HCT116 (cell line): ENCODE measurements around the gene NDUFS8. TPM values are rescaled to one million over a fixed set of nuclear protein-coding genes. Genes with fewer than 3 reads are reported as not detected.

Experiments used
- ATAC-seq: fragments of 200-7000 bp; cut with Tn5 transposase; 2 replicates; pipeline ENCODE4 v1.9.1; 2020; ENCODE audit warnings: mild to moderate bottlenecking, moderate library complexity
- Bru-seq: library from RNA; stranded (reverse); fragments of 400-500 nt; gene quantifications from one replicate; lab custom pipeline; 2021; lab: Mats Ljungman, UMichigan
- BruChase-seq, 2 experiments: library from RNA; stranded (reverse); fragments of 400-500 nt; gene quantifications; one replicate each; lab custom pipeline; 2021; lab: Mats Ljungman, UMichigan
- BruUV-seq: library from RNA; stranded (reverse); fragments of 400-500 nt; replicated peaks from 2 replicates; lab custom pipeline; 2021; lab: Mats Ljungman, UMichigan
- CTCF ChIA-PET: fragments of 300-600 bp; sonication (Branson Sonifier 250); formaldehyde crosslinking; loops from one replicate; lab custom pipeline; 2021; ENCODE audit warnings: antibody characterized with exemption; lab: Charles Lee
- POLR2A ChIA-PET: fragments of 300-600, 350-600 bp; sonication (Branson Sonifier 250); formaldehyde crosslinking; loops from one replicate; lab custom pipeline; 2021; ENCODE audit warnings: antibody characterized with exemption; lab: Charles Lee
- RAD21 ChIA-PET, 2 experiments: fragments of 300-600 bp; sonication (Branson Sonifier 250); formaldehyde crosslinking; loops; one replicate each; lab custom pipeline; 2023; ENCODE audit warnings: low total read pairs in 2 of 2; ENCODE audit not compliant: uncharacterized antibody in 2 of 2, unreplicated experiment in 2 of 2, low non-redundant PET in 1 of 2; lab: Charles Lee
- DNase-seq: peaks from one replicate; pipeline ENCODE4 v3.0.0-alpha.2; 2010; ENCODE audit warnings: low read depth, low spot score
- H2AFZ ChIP-seq: fragments of 200-600 bp; shearing (Covaris generic), sonication (generic); 2 replicates; pipeline ENCODE4 v1.6.1; 2017; ENCODE audit warnings: low read depth, mixed run types, mixed read lengths, antibody characterized with exemption, low read length; ENCODE audit not compliant: poor library complexity, severe bottlenecking
- H3K27ac ChIP-seq: 2 replicates; pipeline ENCODE4 v1.5.1; 2012; ENCODE audit warnings: low read depth, low read length
- H3K27me3 ChIP-seq: fragments of 200-600 bp; sonication (generic); 2 replicates; pipeline ENCODE4 v1.6.1; 2016; ENCODE audit warnings: mixed run types, low read length, mixed read lengths; ENCODE audit not compliant: insufficient read depth
- H3K36me3 ChIP-seq, 2 experiments: fragments of 200-500 bp in 1 of 2; fragments of 200-600 bp in 1 of 2; sonication (Bioruptor generic) in 1 of 2; sonication (generic) in 1 of 2; 2 replicates each; pipeline versions ENCODE4 v1.5.1 to v1.6.1; 2014 to 2016; ENCODE audit warnings: low read length in 2 of 2, inconsistent platforms in 1 of 2, mixed read lengths in 1 of 2, mixed run types in 1 of 2; ENCODE audit not compliant: insufficient read depth in 2 of 2, control insufficient read depth in 1 of 2
- H3K4me1 ChIP-seq, 2 experiments: fragments of 200-600 bp in 1 of 2; sonication (generic) in 1 of 2; 2 replicates each; pipeline versions ENCODE4 v1.5.1 to v1.6.1; 2012 to 2017; ENCODE audit warnings: low read length in 2 of 2, inconsistent platforms in 1 of 2, mild to moderate bottlenecking in 1 of 2, mixed read lengths in 1 of 2, mixed run types in 1 of 2, moderate library complexity in 1 of 2; ENCODE audit not compliant: insufficient read depth in 2 of 2, control insufficient read depth in 1 of 2
- H3K4me2 ChIP-seq: fragments of 200-600 bp; sonication (generic); 2 replicates; pipeline ENCODE4 v1.6.1; 2017; ENCODE audit warnings: mixed run types, low read length, mixed read lengths
- H3K4me3 ChIP-seq, 2 experiments: fragments of 200-600 bp in 1 of 2; sonication (generic) in 1 of 2; replicated peaks in 1 of 2; 2 replicates each; pipeline ENCODE4 v1.5.1; 2011 to 2016; ENCODE audit warnings: low read length in 2 of 2, control low read depth in 1 of 2, low read depth in 1 of 2, mild to moderate bottlenecking in 1 of 2, mixed read lengths in 1 of 2, mixed run types in 1 of 2
- H3K79me2 ChIP-seq: fragments of 200-600 bp; sonication (generic); 2 replicates; pipeline ENCODE4 v1.6.1; 2017; ENCODE audit warnings: mild to moderate bottlenecking, mixed run types, low read length, moderate library complexity, mixed read lengths; ENCODE audit not compliant: insufficient read depth
- H3K9ac ChIP-seq: fragments of 200-600 bp; sonication (generic); 2 replicates; pipeline ENCODE4 v1.6.1; 2016; ENCODE audit warnings: low read length, mixed read lengths
- H3K9me2 ChIP-seq: fragments of 200-600 bp; sonication (generic), shearing (Covaris generic); 2 replicates; pipeline ENCODE4 v1.6.1; 2017; ENCODE audit warnings: mixed run types, mild to moderate bottlenecking, moderate library complexity; ENCODE audit not compliant: insufficient read depth
- H3K9me3 ChIP-seq, 2 experiments: fragments of 200-500 bp in 1 of 2; fragments of 200-600 bp in 1 of 2; sonication (Bioruptor generic) in 1 of 2; sonication (generic) in 1 of 2; 2 replicates each; pipeline ENCODE4 v1.6.1; 2014 to 2017; ENCODE audit warnings: low read length in 2 of 2, mixed read lengths in 2 of 2, inconsistent platforms in 1 of 2, low read depth in 1 of 2, mild to moderate bottlenecking in 1 of 2, mixed run types in 1 of 2, moderate library complexity in 1 of 2; ENCODE audit not compliant: control insufficient read depth in 1 of 2, insufficient read depth in 1 of 2
- H4K20me1 ChIP-seq: fragments of 200-600 bp; sonication (generic), shearing (Covaris generic); 2 replicates; pipeline ENCODE4 v1.6.1; 2017; ENCODE audit warnings: mixed run types, mild to moderate bottlenecking, moderate library complexity; ENCODE audit not compliant: insufficient read depth
- CBX3 ChIP-seq: IDR thresholded peaks from 2 replicates; pipeline ENCODE4 v1.6.1; 2012; ENCODE audit warnings: low read depth
- CEBPB ChIP-seq: IDR thresholded peaks from 2 replicates; pipeline ENCODE4 v1.6.1; 2012; ENCODE audit warnings: low read depth
- EGR1 ChIP-seq: IDR thresholded peaks from 2 replicates; pipeline ENCODE4 v1.6.1; 2012; ENCODE audit warnings: low read depth
- ELF1 ChIP-seq: IDR thresholded peaks from 2 replicates; pipeline ENCODE4 v1.6.1; 2012; ENCODE audit warnings: low read depth, borderline replicate concordance
- EZH2 ChIP-seq: fragments of 200-600 bp; sonication (generic); IDR thresholded peaks from 2 replicates; pipeline ENCODE4 v1.6.1; 2017; ENCODE audit warnings: antibody characterized with exemption, mixed run types
- JUND ChIP-seq: IDR thresholded peaks from 2 replicates; pipeline ENCODE4 v1.6.1; 2012
- POLR2A ChIP-seq: IDR thresholded peaks from 2 replicates; pipeline ENCODE4 v1.7.0; 2011; ENCODE audit warnings: borderline replicate concordance; ENCODE audit not compliant: insufficient read depth, insufficient read length; ENCODE audit errors: extremely low read depth
- POLR2AphosphoS5 ChIP-seq: IDR thresholded peaks from 2 replicates; pipeline ENCODE4 v1.6.1; 2011; ENCODE audit warnings: mild to moderate bottlenecking, low read depth, low read length, moderate library complexity
- SIN3A ChIP-seq: IDR thresholded peaks from 2 replicates; pipeline ENCODE4 v1.6.1; 2012; ENCODE audit warnings: low read depth
- SP1 ChIP-seq: IDR thresholded peaks from 2 replicates; pipeline ENCODE4 v1.6.1; 2012; ENCODE audit warnings: low read depth
- TCF7L2 ChIP-seq: IDR thresholded peaks from 2 replicates; pipeline ENCODE4 v1.7.0; 2011; ENCODE audit warnings: borderline replicate concordance, inconsistent platforms; ENCODE audit not compliant: insufficient read depth, insufficient read length; ENCODE audit errors: extremely low read depth
- YY1 ChIP-seq: IDR thresholded peaks from 2 replicates; pipeline ENCODE4 v1.6.1; 2011; ENCODE audit warnings: low read length, low read depth, moderate library complexity, mild to moderate bottlenecking; ENCODE audit not compliant: insufficient replicate concordance; ENCODE audit errors: extremely low read depth
- ZNF274 ChIP-seq: fragments of 200-500 bp; sonication (Bioruptor generic); IDR thresholded peaks from 2 replicates; pipeline ENCODE4 v1.6.1; 2014; ENCODE audit warnings: mild to moderate bottlenecking, low read depth, low read length, inconsistent platforms
- intact Hi-C: fragments of 100-400 bp; cut with micrococcal nuclease; formaldehyde crosslinking; loops from 2 replicates; pipeline ENCODE4 v1.10.0; 2022
- long read RNA-seq: library from polyadenylated mRNA; unstranded; transcript quantifications from one replicate; pipeline ENCODE4 v2.0.0, GENCODE V29; 2021; ENCODE audit not compliant: unreplicated experiment
- polyA plus RNA-seq: library from polyadenylated mRNA; unstranded; fragments of >200 nt; gene quantifications from 2 replicates; pipeline ENCODE4 v1.2.1, GENCODE V29; 2012; ENCODE audit warnings: missing spikeins
- total RNA-seq: library from RNA; stranded (reverse); gene quantifications from one replicate; pipeline ENCODE4 v1.2.1, GENCODE V29; 2021; ENCODE audit not compliant: unreplicated experiment
- TF ChIP-seq, protein P1 (sequence below): IDR thresholded peaks from 2 replicates; pipeline ENCODE4 v1.6.1; 2012; ENCODE audit warnings: low read depth
- TF ChIP-seq, protein P2 (sequence below): IDR thresholded peaks from 2 replicates; pipeline ENCODE4 v1.6.1; 2011; ENCODE audit warnings: mild to moderate bottlenecking, low read length, moderate library complexity; ENCODE audit not compliant: insufficient replicate concordance; ENCODE audit errors: extremely low read depth
- TF ChIP-seq, protein P3 (sequence below), 3 experiments: fragments of 200-600 bp in 1 of 3; sonication (generic) in 1 of 3; IDR thresholded peaks in 2 of 3; conservative IDR thresholded peaks in 1 of 3; 2 replicates each; pipeline ENCODE4 v1.5.1; 2012 to 2017; ENCODE audit warnings: low read depth in 2 of 3, low read length in 2 of 3, antibody characterized with exemption in 1 of 3, borderline replicate concordance in 1 of 3, control low read depth in 1 of 3, mild to moderate bottlenecking in 1 of 3, mixed read lengths in 1 of 3, mixed run types in 1 of 3, moderate library complexity in 1 of 3; ENCODE audit not compliant: insufficient read depth in 1 of 3

NDUFS8 gene
- total RNA-seq (189 TPM), Bru-seq, nascent RNA (percentile 75 among the genes with signal in this experiment), BruChase-seq, experiment 1, labeled RNA remaining after a 6-hour chase (percentile 75 among the genes with signal in this experiment), BruChase-seq, experiment 2, labeled RNA remaining after a 2-hour chase (percentile 73 among the genes with signal in this experiment)
- polyA plus RNA-seq = 245 and 268 TPM in 2 replicates
- long read RNA-seq, transcript NDUFS8-201 (7 exons, 791 nt) = major isoform, 96 of 171 reads
- long read RNA-seq, transcript NDUFS8-207 (7 exons, 689 nt) = minor isoform, 5 of 171 reads
- long read RNA-seq, partial matches to known transcripts = 52 of 171 reads
- long read RNA-seq, other reads (novel, unspliced or antisense) = 14 of 171 reads

DNA sequence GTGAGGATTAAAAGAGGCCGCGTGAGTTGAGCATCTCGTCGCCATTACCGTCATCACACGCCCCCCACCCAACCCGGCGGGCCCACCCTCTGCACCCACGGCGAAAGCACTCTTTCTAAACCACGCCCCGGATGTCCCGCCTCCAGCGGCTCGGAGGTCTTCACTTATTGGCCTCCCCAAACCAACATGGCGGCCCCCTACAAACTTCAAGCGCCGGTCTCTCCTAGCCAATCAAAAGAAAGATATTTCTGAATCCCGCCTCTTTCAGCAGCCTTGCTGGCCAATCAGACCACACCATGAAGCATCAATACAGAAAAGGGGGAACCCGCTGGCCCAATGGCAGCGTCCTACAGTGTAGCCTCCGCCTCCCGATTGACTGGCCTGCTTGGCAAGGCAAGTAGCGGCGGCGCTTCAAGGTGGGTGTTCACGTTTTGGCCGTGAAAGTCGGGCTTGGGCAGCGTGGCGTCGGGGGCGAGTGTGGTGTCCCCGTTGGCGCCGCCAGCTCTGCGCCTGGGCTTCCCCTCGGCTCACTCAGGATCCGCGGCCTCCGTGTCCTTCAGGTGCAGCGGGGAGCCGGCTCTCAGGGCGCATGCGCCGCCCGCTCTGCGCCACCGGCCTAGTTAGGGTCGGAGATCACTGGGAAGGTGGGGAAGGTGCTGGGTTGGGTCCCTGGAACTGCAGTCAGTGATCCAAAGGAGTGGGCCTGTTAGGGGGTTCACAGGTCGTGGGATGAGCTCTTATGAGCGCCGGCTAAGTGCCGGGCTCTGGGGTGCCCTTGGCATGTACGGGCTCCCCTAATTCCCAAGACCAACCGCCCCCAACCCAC, at the start of gene NDUFS8:
NDUFS8 (plus strand) TSS at position 364 of the 826 bp plus-strand sequence. CDS start 1,471 bp downstream, outside the sequence.
- Histone ChIP-seq H3K36me3 (peaks cover 4 to 20% of the 10 kb centered on the region in 2 experiments; a peak in 2 of 4 replicates), H3K4me2 (peak within 1 kb of the TSS; percentile 84), H3K9ac (peak within 1 kb of the TSS; percentile 94), H3K79me2 (peaks cover 33% of the 10 kb centered on the region), H3K9me3 (peaks cover 0 to 5% of the 10 kb centered on the region in 2 experiments; a peak in 1 of 4 replicates), H3K4me3 (peak within 1 kb of the TSS; percentile 86 to 97), H2AFZ (no peak within 1 kb of the TSS), H4K20me1 (no peaks in the 10 kb centered on the region), H3K9me2 (no peaks in the 10 kb centered on the region), H3K4me1 (peaks cover 37 to 59% of the 10 kb centered on the region in 2 experiments), H3K27ac (peak within 1 kb of the TSS; percentile 81), H3K27me3 (no peaks in the 10 kb centered on the region)
- CTCF ChIA-PET = no interaction called here
- DNase-seq (peak; percentile 99), ATAC-seq (peak; percentile 89)
- POLR2A ChIA-PET = interaction anchor here (0.7 to 1.4 kb wide), 3 partner anchors 12 to 1919 kb away, joined by 3 to 5 read pairs (median 3); no protein-coding TSS in a partner anchor
- intact Hi-C loops = loop anchor here (10.0 kb wide), 1 partner anchor 94 kb away; the partner anchor contains the start of gene CHKA
- RAD21 ChIA-PET = no interaction called here
- BruUV-seq = no TSS peak
- no peak for TF ChIP-seq SP1
- TF ChIP-seq ZNF274 = no peak
- no peak for TF ChIP-seq EGR1
- no peak for TF ChIP-seq ELF1
- TF ChIP-seq POLR2AphosphoS5 = peak; percentile 63
- TF ChIP-seq, protein P1, sequence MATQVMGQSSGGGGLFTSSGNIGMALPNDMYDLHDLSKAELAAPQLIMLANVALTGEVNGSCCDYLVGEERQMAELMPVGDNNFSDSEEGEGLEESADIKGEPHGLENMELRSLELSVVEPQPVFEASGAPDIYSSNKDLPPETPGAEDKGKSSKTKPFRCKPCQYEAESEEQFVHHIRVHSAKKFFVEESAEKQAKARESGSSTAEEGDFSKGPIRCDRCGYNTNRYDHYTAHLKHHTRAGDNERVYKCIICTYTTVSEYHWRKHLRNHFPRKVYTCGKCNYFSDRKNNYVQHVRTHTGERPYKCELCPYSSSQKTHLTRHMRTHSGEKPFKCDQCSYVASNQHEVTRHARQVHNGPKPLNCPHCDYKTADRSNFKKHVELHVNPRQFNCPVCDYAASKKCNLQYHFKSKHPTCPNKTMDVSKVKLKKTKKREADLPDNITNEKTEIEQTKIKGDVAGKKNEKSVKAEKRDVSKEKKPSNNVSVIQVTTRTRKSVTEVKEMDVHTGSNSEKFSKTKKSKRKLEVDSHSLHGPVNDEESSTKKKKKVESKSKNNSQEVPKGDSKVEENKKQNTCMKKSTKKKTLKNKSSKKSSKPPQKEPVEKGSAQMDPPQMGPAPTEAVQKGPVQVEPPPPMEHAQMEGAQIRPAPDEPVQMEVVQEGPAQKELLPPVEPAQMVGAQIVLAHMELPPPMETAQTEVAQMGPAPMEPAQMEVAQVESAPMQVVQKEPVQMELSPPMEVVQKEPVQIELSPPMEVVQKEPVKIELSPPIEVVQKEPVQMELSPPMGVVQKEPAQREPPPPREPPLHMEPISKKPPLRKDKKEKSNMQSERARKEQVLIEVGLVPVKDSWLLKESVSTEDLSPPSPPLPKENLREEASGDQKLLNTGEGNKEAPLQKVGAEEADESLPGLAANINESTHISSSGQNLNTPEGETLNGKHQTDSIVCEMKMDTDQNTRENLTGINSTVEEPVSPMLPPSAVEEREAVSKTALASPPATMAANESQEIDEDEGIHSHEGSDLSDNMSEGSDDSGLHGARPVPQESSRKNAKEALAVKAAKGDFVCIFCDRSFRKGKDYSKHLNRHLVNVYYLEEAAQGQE = no peak
- TF ChIP-seq CBX3 = no peak
- no peak for TF ChIP-seq CEBPB
- TF ChIP-seq, protein P2, sequence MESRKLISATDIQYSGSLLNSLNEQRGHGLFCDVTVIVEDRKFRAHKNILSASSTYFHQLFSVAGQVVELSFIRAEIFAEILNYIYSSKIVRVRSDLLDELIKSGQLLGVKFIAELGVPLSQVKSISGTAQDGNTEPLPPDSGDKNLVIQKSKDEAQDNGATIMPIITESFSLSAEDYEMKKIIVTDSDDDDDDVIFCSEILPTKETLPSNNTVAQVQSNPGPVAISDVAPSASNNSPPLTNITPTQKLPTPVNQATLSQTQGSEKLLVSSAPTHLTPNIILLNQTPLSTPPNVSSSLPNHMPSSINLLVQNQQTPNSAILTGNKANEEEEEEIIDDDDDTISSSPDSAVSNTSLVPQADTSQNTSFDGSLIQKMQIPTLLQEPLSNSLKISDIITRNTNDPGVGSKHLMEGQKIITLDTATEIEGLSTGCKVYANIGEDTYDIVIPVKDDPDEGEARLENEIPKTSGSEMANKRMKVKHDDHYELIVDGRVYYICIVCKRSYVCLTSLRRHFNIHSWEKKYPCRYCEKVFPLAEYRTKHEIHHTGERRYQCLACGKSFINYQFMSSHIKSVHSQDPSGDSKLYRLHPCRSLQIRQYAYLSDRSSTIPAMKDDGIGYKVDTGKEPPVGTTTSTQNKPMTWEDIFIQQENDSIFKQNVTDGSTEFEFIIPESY = no peak
- TF ChIP-seq TCF7L2 = peak; percentile 74
- TF ChIP-seq SIN3A = no peak
- TF ChIP-seq POLR2A = peak; percentile 71
- TF ChIP-seq YY1 = peak; percentile 97
- no peak for TF ChIP-seq EZH2
- TF ChIP-seq JUND = no peak
- TF ChIP-seq, protein P3, sequence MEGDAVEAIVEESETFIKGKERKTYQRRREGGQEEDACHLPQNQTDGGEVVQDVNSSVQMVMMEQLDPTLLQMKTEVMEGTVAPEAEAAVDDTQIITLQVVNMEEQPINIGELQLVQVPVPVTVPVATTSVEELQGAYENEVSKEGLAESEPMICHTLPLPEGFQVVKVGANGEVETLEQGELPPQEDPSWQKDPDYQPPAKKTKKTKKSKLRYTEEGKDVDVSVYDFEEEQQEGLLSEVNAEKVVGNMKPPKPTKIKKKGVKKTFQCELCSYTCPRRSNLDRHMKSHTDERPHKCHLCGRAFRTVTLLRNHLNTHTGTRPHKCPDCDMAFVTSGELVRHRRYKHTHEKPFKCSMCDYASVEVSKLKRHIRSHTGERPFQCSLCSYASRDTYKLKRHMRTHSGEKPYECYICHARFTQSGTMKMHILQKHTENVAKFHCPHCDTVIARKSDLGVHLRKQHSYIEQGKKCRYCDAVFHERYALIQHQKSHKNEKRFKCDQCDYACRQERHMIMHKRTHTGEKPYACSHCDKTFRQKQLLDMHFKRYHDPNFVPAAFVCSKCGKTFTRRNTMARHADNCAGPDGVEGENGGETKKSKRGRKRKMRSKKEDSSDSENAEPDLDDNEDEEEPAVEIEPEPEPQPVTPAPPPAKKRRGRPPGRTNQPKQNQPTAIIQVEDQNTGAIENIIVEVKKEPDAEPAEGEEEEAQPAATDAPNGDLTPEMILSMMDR (IDR thresholded peaks at IDR 0.05 in 2 of 3, conservative IDR thresholded peaks at IDR 0.05 in 1 of 3; ENCODE audit: borderline replicate concordance in 1 of 3, insufficient read depth in 1 of 3, low read depth in 2 of 3, low read length in 2 of 3) = no peak
